ENCODE results near the gene PAX5. TPM values are rescaled to one million over a fixed set of nuclear protein-coding genes. Genes with fewer than 3 reads are reported as not detected.

Gene PAX5
- polyA plus RNA-seq, 4 donors: under 0.01 to 1.1 (median 0.22) TPM; not detected in 1

GRCh38 chr9:36968574-36969215, 65.4 kb downstream of the PAX5 start:
- DNase-seq (no peak), FAIRE-seq (no peak)
- H3K4me3 ChIP-seq (ENCODE audit: low read depth in 1 of 3, low read length in 3 of 3): no peak overlapping the region
- peaks cover 0 to 3% (median 0%) of the 10 kb centered on the region in 3 donors for H3K27me3 ChIP-seq (ENCODE audit: control insufficient read depth in 3 of 3, insufficient read depth in 3 of 3, low read length in 3 of 3)
- H3K27ac ChIP-seq (ENCODE audit: low read depth in 1 of 3, low read length in 2 of 3): no peak overlapping the region
- no peaks in the 10 kb centered on the region for H3K9me3 ChIP-seq (ENCODE audit: control insufficient read depth in 2 of 2, insufficient read depth in 1 of 2, low read depth in 1 of 2, low read length in 1 of 2)
- no peaks in the 10 kb centered on the region for H3K4me1 ChIP-seq (ENCODE audit: control insufficient read depth in 3 of 3, insufficient read depth in 2 of 3, low read depth in 1 of 3, low read length in 2 of 3)
- no peaks in the 10 kb centered on the region for H3K36me3 ChIP-seq (ENCODE audit: control insufficient read depth in 3 of 3, insufficient read depth in 2 of 3, low read depth in 1 of 3, low read length in 3 of 3)
- WGBS, 3 donors: 83 to 89% (median 87%) methylated on average over 7 of the region's 7 CpGs

GRCh38 chr9:36967997-36968396, 66.1 kb downstream of the PAX5 start:
- no peak overlapping the region for H3K4me3 ChIP-seq (ENCODE audit: low read depth in 1 of 3, low read length in 3 of 3)
- FAIRE-seq (no peak), DNase-seq (no peak)
- H3K36me3 ChIP-seq (ENCODE audit: control insufficient read depth in 3 of 3, insufficient read depth in 2 of 3, low read depth in 1 of 3, low read length in 3 of 3): no peaks in the 10 kb centered on the region
- no peaks in the 10 kb centered on the region for H3K4me1 ChIP-seq (ENCODE audit: control insufficient read depth in 3 of 3, insufficient read depth in 2 of 3, low read depth in 1 of 3, low read length in 2 of 3)
- H3K27ac ChIP-seq (ENCODE audit: low read depth in 1 of 3, low read length in 2 of 3): no peak overlapping the region
- 70 to 88% (median 81%) methylated on average over 7 of the region's 7 CpGs for WGBS, 3 donors
- H3K27me3 ChIP-seq (ENCODE audit: control insufficient read depth in 3 of 3, insufficient read depth in 3 of 3, low read length in 3 of 3): peaks cover 0 to 3% (median 0%) of the 10 kb centered on the region in 3 donors
- no peaks in the 10 kb centered on the region for H3K9me3 ChIP-seq (ENCODE audit: control insufficient read depth in 2 of 2, insufficient read depth in 1 of 2, low read depth in 1 of 2, low read length in 1 of 2)

- DNase-seq (no peak), FAIRE-seq (no peak)
- H3K4me3 ChIP-seq (ENCODE audit: low read depth in 1 of 3, low read length in 3 of 3): no peak overlapping the region
- peaks cover 0 to 3% (median 0%) of the 10 kb centered on the region in 3 donors for H3K4me1 ChIP-seq (ENCODE audit: control insufficient read depth in 3 of 3, insufficient read depth in 2 of 3, low read depth in 1 of 3, low read length in 2 of 3)
- H3K27ac ChIP-seq (ENCODE audit: low read depth in 1 of 3, low read length in 2 of 3): no peak overlapping the region
- peaks cover 0 to 7% (median 0%) of the 10 kb centered on the region in 3 donors for H3K27me3 ChIP-seq (ENCODE audit: control insufficient read depth in 3 of 3, insufficient read depth in 3 of 3, low read length in 3 of 3)
- H3K9me3 ChIP-seq (ENCODE audit: control insufficient read depth in 2 of 2, insufficient read depth in 1 of 2, low read depth in 1 of 2, low read length in 1 of 2): no peaks in the 10 kb centered on the region
- WGBS, 3 donors: 85 to 89% (median 86%) methylated on average over 21 of the region's 21 CpGs
- H3K36me3 ChIP-seq (ENCODE audit: control insufficient read depth in 3 of 3, insufficient read depth in 2 of 3, low read depth in 1 of 3, low read length in 3 of 3): no peaks in the 10 kb centered on the region
Measured at GRCh38 chr9:36966371-36967097, 67.5 kb downstream of the PAX5 start.

GRCh38 chr9:36964791-36965190, 69.3 kb downstream of the PAX5 start:
- Histone ChIP-seq H3K36me3 (ENCODE audit: control insufficient read depth in 3 of 3, insufficient read depth in 2 of 3, low read depth in 1 of 3, low read length in 3 of 3) (no peaks in the 10 kb centered on the region), H3K9me3 (ENCODE audit: control insufficient read depth in 2 of 2, insufficient read depth in 1 of 2, low read depth in 1 of 2, low read length in 1 of 2) (no peaks in the 10 kb centered on the region), H3K27me3 (ENCODE audit: control insufficient read depth in 3 of 3, insufficient read depth in 3 of 3, low read length in 3 of 3) (peaks cover 0 to 17% (median 0%) of the 10 kb centered on the region in 3 donors), H3K4me3 (ENCODE audit: low read depth in 1 of 3, low read length in 3 of 3) (no peak overlapping the region), H3K27ac (ENCODE audit: low read depth in 1 of 3, low read length in 2 of 3) (no peak overlapping the region), H3K4me1 (ENCODE audit: control insufficient read depth in 3 of 3, insufficient read depth in 2 of 3, low read depth in 1 of 3, low read length in 2 of 3) (peaks cover 0 to 3% (median 0%) of the 10 kb centered on the region in 3 donors)
- no peak for DNase-seq
- FAIRE-seq: no peak
- WGBS, 3 donors: 90 to 96% (median 92%) methylated on average over 7 of the region's 7 CpGs

GRCh38 chr9:36963346-36963745, 70.7 kb downstream of the PAX5 start:
- H3K9me3 ChIP-seq (ENCODE audit: control insufficient read depth in 2 of 2, insufficient read depth in 1 of 2, low read depth in 1 of 2, low read length in 1 of 2): no peaks in the 10 kb centered on the region
- H3K36me3 ChIP-seq (ENCODE audit: control insufficient read depth in 3 of 3, insufficient read depth in 2 of 3, low read depth in 1 of 3, low read length in 3 of 3): no peaks in the 10 kb centered on the region
- no peak overlapping the region for H3K27ac ChIP-seq (ENCODE audit: low read depth in 1 of 3, low read length in 2 of 3)
- H3K27me3 ChIP-seq (ENCODE audit: control insufficient read depth in 3 of 3, insufficient read depth in 3 of 3, low read length in 3 of 3): peaks cover 0 to 17% (median 0%) of the 10 kb centered on the region in 3 donors
- WGBS, 3 donors: 61 to 78% (median 75%) methylated on average over 7 of the region's 7 CpGs
- peaks cover 0 to 3% (median 0%) of the 10 kb centered on the region in 3 donors for H3K4me1 ChIP-seq (ENCODE audit: control insufficient read depth in 3 of 3, insufficient read depth in 2 of 3, low read depth in 1 of 3, low read length in 2 of 3)
- no peak overlapping the region for H3K4me3 ChIP-seq (ENCODE audit: low read depth in 1 of 3, low read length in 3 of 3)
- no peak for DNase-seq
- no peak for FAIRE-seq

GRCh38 chr9:36962691-36963090, 71.4 kb downstream of the PAX5 start:
- Histone ChIP-seq H3K36me3 (ENCODE audit: control insufficient read depth in 3 of 3, insufficient read depth in 2 of 3, low read depth in 1 of 3, low read length in 3 of 3) (no peaks in the 10 kb centered on the region), H3K9me3 (ENCODE audit: control insufficient read depth in 2 of 2, insufficient read depth in 1 of 2, low read depth in 1 of 2, low read length in 1 of 2) (no peaks in the 10 kb centered on the region), H3K27ac (ENCODE audit: low read depth in 1 of 3, low read length in 2 of 3) (no peak overlapping the region), H3K27me3 (ENCODE audit: control insufficient read depth in 3 of 3, insufficient read depth in 3 of 3, low read length in 3 of 3) (peaks cover 0 to 17% (median 0%) of the 10 kb centered on the region in 3 donors), H3K4me1 (ENCODE audit: control insufficient read depth in 3 of 3, insufficient read depth in 2 of 3, low read depth in 1 of 3, low read length in 2 of 3) (peaks cover 0 to 3% (median 0%) of the 10 kb centered on the region in 3 donors), H3K4me3 (ENCODE audit: low read depth in 1 of 3, low read length in 3 of 3) (no peak overlapping the region)
- no peak for FAIRE-seq
- no peak for DNase-seq
- WGBS, 3 donors: 92 to 95% (median 94%) methylated on average over 11 of the region's 11 CpGs

- H3K4me3 ChIP-seq (ENCODE audit: low read depth in 1 of 3, low read length in 3 of 3): no peak overlapping the region
- H3K27ac ChIP-seq (ENCODE audit: low read depth in 1 of 3, low read length in 2 of 3): no peak overlapping the region
- FAIRE-seq: no peak
- peak in 1 of 2 donors; percentile 39 for DNase-seq
- H3K4me1 ChIP-seq (ENCODE audit: control insufficient read depth in 3 of 3, insufficient read depth in 2 of 3, low read depth in 1 of 3, low read length in 2 of 3): peaks cover 0 to 3% (median 0%) of the 10 kb centered on the region in 3 donors
- WGBS, 3 donors: 15 to 26% (median 24%) methylated on average over 26 of the region's 26 CpGs
- H3K36me3 ChIP-seq (ENCODE audit: control insufficient read depth in 3 of 3, insufficient read depth in 2 of 3, low read depth in 1 of 3, low read length in 3 of 3): no peaks in the 10 kb centered on the region
- peaks cover 0 to 17% (median 0%) of the 10 kb centered on the region in 3 donors for H3K27me3 ChIP-seq (ENCODE audit: control insufficient read depth in 3 of 3, insufficient read depth in 3 of 3, low read length in 3 of 3)
- H3K9me3 ChIP-seq (ENCODE audit: control insufficient read depth in 2 of 2, insufficient read depth in 1 of 2, low read depth in 1 of 2, low read length in 1 of 2): no peaks in the 10 kb centered on the region
Measured at GRCh38 chr9:36961561-36962325, 72.3 kb downstream of the PAX5 start.

- DNase-seq: no peak
- Histone ChIP-seq H3K4me1 (ENCODE audit: control insufficient read depth in 3 of 3, insufficient read depth in 2 of 3, low read depth in 1 of 3, low read length in 2 of 3) (peaks cover 0 to 3% (median 0%) of the 10 kb centered on the region in 3 donors), H3K36me3 (ENCODE audit: control insufficient read depth in 3 of 3, insufficient read depth in 2 of 3, low read depth in 1 of 3, low read length in 3 of 3) (no peaks in the 10 kb centered on the region), H3K27me3 (ENCODE audit: control insufficient read depth in 3 of 3, insufficient read depth in 3 of 3, low read length in 3 of 3) (peaks cover 0 to 23% (median 0%) of the 10 kb centered on the region in 3 donors), H3K4me3 (ENCODE audit: low read depth in 1 of 3, low read length in 3 of 3) (no peak overlapping the region), H3K9me3 (ENCODE audit: control insufficient read depth in 2 of 2, insufficient read depth in 1 of 2, low read depth in 1 of 2, low read length in 1 of 2) (no peaks in the 10 kb centered on the region), H3K27ac (ENCODE audit: low read depth in 1 of 3, low read length in 2 of 3) (no peak overlapping the region)
- WGBS, 3 donors: 52 to 57% (median 56%) methylated on average over 4 of the region's 4 CpGs
- no peak for FAIRE-seq
Measured at GRCh38 chr9:36961051-36961450, 73.0 kb downstream of the PAX5 start.
